HepG2 (cell line): ENCODE data around the gene NACC2. TPM values are rescaled to one million over a fixed set of nuclear protein-coding genes. Genes with fewer than 3 reads are reported as not detected.
A peak's percentile ranks its signal among the peaks of the same experiment; 100 is the strongest.

Experiments
- ATAC-seq: fragments of 200-7000 bp; cut with Tn5 transposase; 3 replicates; pipeline ENCODE4 v1.9.1; 2020; ENCODE audit warnings: mild to moderate bottlenecking, moderate library complexity
- BruUV-seq: library from RNA; stranded (reverse); fragments of 400-500 nt; replicated peaks from 2 replicates; lab custom pipeline; 2021; lab: Mats Ljungman, UMichigan
- CTCF ChIA-PET: fragments of 300-600 bp; formaldehyde crosslinking; extraction: SDS; loops from one replicate; lab custom pipeline; 2021; ENCODE audit warnings: low total read pairs, inconsistent platforms, low intra/inter-chr PET ratio; lab: Yijun Ruan, JAX
- POLR2A ChIA-PET: fragments of 350-600 bp; sonication (Branson Sonifier 250); formaldehyde crosslinking; loops from one replicate; lab custom pipeline; 2020; ENCODE audit warnings: antibody characterized with exemption, inconsistent platforms; lab: Yijun Ruan, JAX
- DNase-seq: peaks from one replicate; pipeline ENCODE4 v3.0.0-alpha.2; 2015; ENCODE audit warnings: low spot score
- FAIRE-seq: peaks from 3 replicates; lab custom pipeline; 2011; peaks lifted over from hg19 to GRCh38; lab: Jason Lieb, UNC
- H2AFZ ChIP-seq: one replicate; pipeline ENCODE4 v1.6.1; 2011; ENCODE audit warnings: low read length, inconsistent platforms
- H3K27ac ChIP-seq: fragments of 300-600 bp; 3 replicates; pipeline ENCODE4 v1.8.0; 2011; ENCODE audit warnings: mixed run types, mild to moderate bottlenecking, mixed read lengths, low read length, inconsistent platforms; ENCODE audit not compliant: insufficient read depth; ENCODE audit errors: extremely low read length
- H3K27me3 ChIP-seq, 2 experiments: fragments of 200-600 bp in 1 of 2; 2 replicates in 1 of 2; 3 replicates in 1 of 2; pipeline versions ENCODE4 v1.6.0 to v1.8.0; 2011; ENCODE audit warnings: low read length in 2 of 2, mild to moderate bottlenecking in 2 of 2, moderate library complexity in 2 of 2, inconsistent platforms in 1 of 2; ENCODE audit not compliant: insufficient read depth in 2 of 2, control insufficient read depth in 1 of 2
- H3K36me3 ChIP-seq, 2 experiments: fragments of 200-600 bp in 1 of 2; replicated peaks in 1 of 2; 2 replicates in 1 of 2; 3 replicates in 1 of 2; pipeline versions ENCODE4 v1.5.1 to v1.8.0; 2011; ENCODE audit warnings: low read length in 2 of 2, inconsistent platforms in 1 of 2; ENCODE audit not compliant: insufficient read depth in 2 of 2, control insufficient read depth in 1 of 2
- H3K4me1 ChIP-seq: 2 replicates; pipeline ENCODE4 v1.5.1; 2012; ENCODE audit warnings: low read length, inconsistent platforms; ENCODE audit not compliant: insufficient read depth
- H3K4me2 ChIP-seq: 2 replicates; pipeline ENCODE4 v1.6.0; 2011; ENCODE audit warnings: low read depth, low read length, inconsistent platforms
- H3K4me3 ChIP-seq, 3 experiments: fragments of 200-600 bp in 1 of 3; sonication (generic), shearing (Covaris generic) in 1 of 3; replicated peaks in 1 of 3; 2 replicates each; pipeline ENCODE4 v1.5.1; 2011 to 2016; ENCODE audit warnings: low read length in 3 of 3, inconsistent platforms in 2 of 3, low read depth in 2 of 3, mild to moderate bottlenecking in 2 of 3, control low read depth in 1 of 3, mixed read lengths in 1 of 3; ENCODE audit not compliant: insufficient read depth in 1 of 3
- H3K79me2 ChIP-seq: one replicate; pipeline ENCODE4 v1.6.1; 2011; ENCODE audit warnings: low read length, inconsistent platforms; ENCODE audit not compliant: insufficient read depth
- H3K9ac ChIP-seq: 2 replicates; pipeline ENCODE4 v1.6.0; 2011; ENCODE audit warnings: mild to moderate bottlenecking, low read depth, low read length, inconsistent platforms; ENCODE audit not compliant: insufficient read depth
- H3K9me3 ChIP-seq: 2 replicates; pipeline ENCODE4 v1.5.1; 2012; ENCODE audit warnings: mild to moderate bottlenecking, low read length
- H4K20me1 ChIP-seq: 2 replicates; pipeline ENCODE4 v1.6.0; 2011; ENCODE audit warnings: inconsistent platforms, mild to moderate bottlenecking, low read length, moderate library complexity; ENCODE audit not compliant: insufficient read depth
- FUBP1 ChIP-seq: sonication (generic); formaldehyde crosslinking; IDR thresholded peaks from 2 replicates; pipeline ENCODE4 v1.5.1; 2020; ENCODE audit warnings: missing genetic modification reagents, mild to moderate bottlenecking, borderline replicate concordance
- HNRNPL ChIP-seq: fragments of 200-400 bp; formaldehyde crosslinking; IDR thresholded peaks from 2 replicates; pipeline ENCODE4 v1.6.1; 2017; ENCODE audit warnings: mild to moderate bottlenecking, low read depth, low read length
- HNRNPLL ChIP-seq: fragments of 200-400 bp; formaldehyde crosslinking; IDR thresholded peaks from 2 replicates; pipeline ENCODE4 v1.6.1; 2017; ENCODE audit warnings: mild to moderate bottlenecking, low read depth, low read length; ENCODE audit not compliant: poor library complexity, severe bottlenecking
- ZBTB3 ChIP-seq: sonication (generic); formaldehyde crosslinking; IDR thresholded peaks from 2 replicates; pipeline ENCODE4 v1.4.0; 2020; ENCODE audit warnings: low read depth, mild to moderate bottlenecking, moderate library complexity, missing genetic modification reagents, borderline replicate concordance
- ZNF142 ChIP-seq: sonication (generic); formaldehyde crosslinking; IDR thresholded peaks from 2 replicates; pipeline ENCODE4 v1.4.0; 2020; ENCODE audit warnings: missing genetic modification reagents
- WGBS: methylation state at CpG from one replicate; pipeline ENCODE4 v1.1.6; 2017; ENCODE audit warnings: low lambda C conversion rate; 5-methylcytosine and 5-hydroxymethylcytosine counted together
- in situ Hi-C: cut with HindIII; loops from 2 replicates; pipeline ENCODE4 v1.10.0; 2017; ENCODE audit warnings: low pct_unique_long_range_greater_than_20kb; ENCODE audit not compliant: extremely low pct_ligation_motif_present
- intact Hi-C: fragments of 100-400 bp; cut with micrococcal nuclease; formaldehyde crosslinking; loops from one replicate; pipeline ENCODE4 v1.10.0; 2022; ENCODE audit not compliant: unreplicated experiment
- polyA plus RNA-seq, 8 experiments: library from polyadenylated mRNA; depleted of rRNA in 3 of 8; stranded (reverse) in 7 of 8; unstranded in 1 of 8; fragments of >200 nt; fragmentation: Illumina TruSeq in 4 of 8; extraction: Trizol in 4 of 8; gene quantifications; 2 replicates each; pipeline versions ENCODE4 v1.2.1 to v1.2.3, GENCODE V29; 2011 to 2016; ENCODE audit warnings: low read depth in 4 of 8, missing spikeins in 1 of 8, mixed read lengths in 1 of 8; ENCODE audit not compliant: insufficient read depth in 1 of 8
- total RNA-seq, 5 experiments: library from RNA; depleted of rRNA; stranded (reverse); fragments of >200 nt; fragmentation: Illumina TruSeq; extraction: Trizol; gene quantifications; 2 replicates each; pipeline ENCODE4 v1.2.3, GENCODE V29; 2016; ENCODE audit warnings: low read depth in 1 of 5
- TF ChIP-seq, protein P1 (sequence below): sonication (generic); formaldehyde crosslinking; IDR thresholded peaks from 2 replicates; pipeline ENCODE4 v1.4.0; 2020; ENCODE audit warnings: missing genetic modification reagents
- TF ChIP-seq, protein P2 (sequence below): IDR thresholded peaks from 2 replicates; pipeline ENCODE4 v1.6.1; 2016; ENCODE audit warnings: control low read depth

The NACC2 gene
- total and polyA plus RNA-seq, 2 of the 13 experiments (the other 11 are each of a cell fraction or from before 2014, with no cell fraction given): 5.9 to 12.3 TPM

DNA sequence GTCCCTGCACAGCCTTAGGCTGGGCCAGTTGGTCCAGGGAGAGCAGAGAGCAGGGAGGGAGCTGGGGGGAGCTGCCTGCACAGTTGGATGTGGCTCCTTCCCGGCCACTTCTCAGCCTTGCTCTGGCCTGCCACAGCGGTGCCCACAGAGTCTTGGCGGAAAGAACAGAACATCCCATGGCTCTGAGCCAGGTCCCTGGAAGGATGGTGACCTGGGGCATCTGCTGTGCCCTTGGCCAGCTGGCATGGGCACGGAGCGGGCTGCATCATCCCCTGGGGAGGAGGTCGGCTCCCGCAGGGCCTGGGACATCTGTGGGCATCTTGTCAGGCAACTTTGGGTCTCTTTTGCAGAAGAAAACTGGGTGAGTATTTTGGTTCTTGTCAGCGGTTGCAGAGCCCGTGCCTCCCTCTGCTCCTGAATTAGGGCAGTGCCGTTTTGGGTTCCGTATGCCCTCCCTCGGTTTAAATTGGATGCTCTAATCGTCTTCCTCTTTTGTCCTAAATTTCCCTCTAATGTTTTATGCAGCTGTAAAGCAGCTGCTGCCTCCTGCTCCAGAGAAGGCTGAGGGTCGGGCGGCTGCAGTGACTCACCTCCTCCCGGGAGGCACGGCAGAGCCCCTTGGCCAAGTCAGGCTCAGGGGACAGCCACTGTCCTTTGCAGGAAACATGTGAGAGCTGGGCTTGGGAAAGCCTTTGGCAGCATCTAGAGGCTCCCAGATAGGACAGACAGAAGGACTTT is 10.5 kb upstream of the NACC2 start:
- no peaks in the 10 kb centered on the region for H3K79me2 ChIP-seq
- in situ Hi-C loops: loop anchor here (10.0 kb wide), 1 partner anchor 141 kb away; the partner anchor contains the start of gene UBAC1
- no peak for ATAC-seq
- no peak for DNase-seq
- no peaks in the 10 kb centered on the region for H4K20me1 ChIP-seq
- no peaks in the 10 kb centered on the region for H3K36me3 ChIP-seq
- ChIA-PET CTCF (no interaction called here), POLR2A (interaction anchor here (0.8 to 2.4 kb wide), 2 partner anchors 12 to 14 kb away, joined by 4 to 8 read pairs; no protein-coding TSS in a partner anchor)
- TF ChIP-seq, protein P1, sequence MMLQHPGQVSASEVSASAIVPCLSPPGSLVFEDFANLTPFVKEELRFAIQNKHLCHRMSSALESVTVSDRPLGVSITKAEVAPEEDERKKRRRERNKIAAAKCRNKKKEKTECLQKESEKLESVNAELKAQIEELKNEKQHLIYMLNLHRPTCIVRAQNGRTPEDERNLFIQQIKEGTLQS (CRISPR knock-in tag): no peak
- TF ChIP-seq HNRNPLL (peak; percentile 21), FUBP1 (CRISPR knock-in tag) (no peak), ZNF142 (CRISPR knock-in tag) (no peak), HNRNPL (0 out of 2 replicates have a peak, but pooled peaks have one; percentile 37), ZBTB3 (no peak)
- TF ChIP-seq, protein P2, sequence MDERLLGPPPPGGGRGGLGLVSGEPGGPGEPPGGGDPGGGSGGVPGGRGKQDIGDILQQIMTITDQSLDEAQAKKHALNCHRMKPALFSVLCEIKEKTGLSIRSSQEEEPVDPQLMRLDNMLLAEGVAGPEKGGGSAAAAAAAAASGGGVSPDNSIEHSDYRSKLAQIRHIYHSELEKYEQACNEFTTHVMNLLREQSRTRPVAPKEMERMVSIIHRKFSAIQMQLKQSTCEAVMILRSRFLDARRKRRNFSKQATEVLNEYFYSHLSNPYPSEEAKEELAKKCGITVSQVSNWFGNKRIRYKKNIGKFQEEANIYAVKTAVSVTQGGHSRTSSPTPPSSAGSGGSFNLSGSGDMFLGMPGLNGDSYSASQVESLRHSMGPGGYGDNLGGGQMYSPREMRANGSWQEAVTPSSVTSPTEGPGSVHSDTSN (CRISPR knock-in tag): no peak
- H3K9ac ChIP-seq: no peak overlapping the region
- H3K4me3 ChIP-seq: no peak overlapping the region
- H3K4me2 ChIP-seq: no peak overlapping the region
- peaks cover 57% of the 10 kb centered on the region for H3K4me1 ChIP-seq
- FAIRE-seq: no peak
- H3K27ac ChIP-seq: no peak overlapping the region
- WGBS: 43% methylated on average over 6 of the region's 17 CpGs
- intact Hi-C loops: no loop called here
- no peaks in the 10 kb centered on the region for H3K9me3 ChIP-seq
- peaks cover 9 to 41% of the 10 kb centered on the region in 2 experiments; a peak in 4 of 5 replicates for H3K27me3 ChIP-seq
- no peak overlapping the region for H2AFZ ChIP-seq
- no TSS peak for BruUV-seq
